Lung (tissue), 12 donors: ENCODE data around the gene NKAIN2. TPM values are rescaled to one million over a fixed set of nuclear protein-coding genes. Genes with fewer than 3 reads are reported as not detected.

Source experiments
- ATAC-seq: fragments of 200-7000 bp; cut with Tn5 transposase; one replicate; pipeline ENCODE4 v1.9.1; 2020; ENCODE audit warnings: moderate number of reproducible peaks; ENCODE audit not compliant: insufficient read depth, low FRiP score
- DNase-seq, 3 donors: peaks; one replicate each; pipeline ENCODE4 v3.0.0-alpha.2; 2013 to 2017
- H3K27ac ChIP-seq, 2 donors: one replicate each; pipeline ENCODE4 v1.5.1; 2013; ENCODE audit warnings: mild to moderate bottlenecking in 2 of 2, moderate library complexity in 2 of 2, control low read depth in 1 of 2, inconsistent platforms in 1 of 2, low read depth in 1 of 2, low read length in 1 of 2
- H3K27me3 ChIP-seq, 3 donors: one replicate each; pipeline ENCODE4 v1.5.1; 2013; ENCODE audit warnings: low read length in 2 of 3; ENCODE audit not compliant: control insufficient read depth in 3 of 3, insufficient read depth in 3 of 3
- H3K36me3 ChIP-seq, 4 donors: one replicate each; pipeline ENCODE4 v1.5.1; 2013; ENCODE audit warnings: low read length in 4 of 4, mild to moderate bottlenecking in 1 of 4, moderate library complexity in 1 of 4; ENCODE audit not compliant: control insufficient read depth in 4 of 4, insufficient read depth in 4 of 4
- H3K4me1 ChIP-seq, 5 donors: one replicate each; pipeline ENCODE4 v1.5.1; 2013; ENCODE audit warnings: low read length in 5 of 5, mild to moderate bottlenecking in 2 of 5, moderate library complexity in 1 of 5; ENCODE audit not compliant: control insufficient read depth in 5 of 5, insufficient read depth in 5 of 5
- H3K4me3 ChIP-seq: one replicate; pipeline ENCODE4 v1.5.1; 2013; ENCODE audit warnings: mild to moderate bottlenecking, control low read depth, moderate library complexity
- H3K9ac ChIP-seq, 2 donors: one replicate each; pipeline ENCODE4 v1.5.1; 2013; ENCODE audit warnings: low read length in 2 of 2, control low read depth in 1 of 2; ENCODE audit not compliant: insufficient read depth in 1 of 2
- H3K9me3 ChIP-seq, 4 donors: one replicate each; pipeline ENCODE4 v1.5.1; 2013; ENCODE audit warnings: low read length in 3 of 4, mild to moderate bottlenecking in 1 of 4, moderate library complexity in 1 of 4; ENCODE audit not compliant: control insufficient read depth in 4 of 4, insufficient read depth in 3 of 4
- WGBS, 2 donors: extraction: QIAGEN DNeasy Blood & Tissue Kit; methylation state at CpG; one replicate each; pipeline ENCODE4 v1.1.7; 2013; 5-methylcytosine and 5-hydroxymethylcytosine counted together
- polyA plus RNA-seq, 2 donors: library from polyadenylated mRNA; stranded (reverse); fragments of 200-250 nt; gene quantifications; one replicate each; pipeline ENCODE4 v1.2.1, GENCODE V29; 2013
- total RNA-seq, 2 donors: library from RNA; depleted of rRNA in 1 of 2; stranded (reverse); fragments of >200 nt in 1 of 2; gene quantifications; one replicate each; pipeline ENCODE4 v1.2.1, GENCODE V29; 2014 to 2021
- TF ChIP-seq, protein P1 (sequence below): IDR thresholded peaks from 2 replicates; pipeline ENCODE4 v1.5.1; 2012; ENCODE audit warnings: mild to moderate bottlenecking; ENCODE audit errors: control extremely low read depth, extremely low read depth
- donor health status: control.
- donor health status: control.
- donor health status: Bipolar disorder and iron deficiency.
- donor health status: healthy.
- donor health status: DM: yes; HTN: yes; CAD: no.

The NKAIN2 gene
- total and polyA plus RNA-seq, 4 donors, result 0.01 to 4.4 TPM; not detected in 2

DNA sequence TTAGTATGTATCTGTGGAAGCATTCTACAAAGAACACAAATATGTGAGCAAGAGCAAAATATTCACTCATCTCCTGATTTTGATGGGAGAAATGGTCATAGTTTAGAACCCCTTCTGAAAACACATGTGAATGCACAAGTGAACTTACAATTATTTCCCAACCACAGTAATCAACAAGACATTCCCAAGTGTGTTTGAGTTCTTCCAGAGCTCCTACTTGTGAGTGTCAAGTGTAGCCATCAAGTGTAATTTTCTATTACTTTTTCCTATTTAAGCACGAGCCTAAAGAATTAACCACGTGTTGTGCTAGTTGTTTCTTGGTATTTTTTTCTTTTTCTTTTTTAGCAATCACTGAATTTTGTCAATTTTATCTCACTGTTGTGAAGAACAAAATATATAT lies 402.3 kb downstream of the NKAIN2 start:
- no peak overlapping the region for H3K4me3 ChIP-seq
- peaks cover 0 to 4% (median 0%) of the 10 kb centered on the region in 4 donors for H3K9me3 ChIP-seq
- H3K9ac ChIP-seq, result no peak overlapping the region
- H3K36me3 ChIP-seq, result no peaks in the 10 kb centered on the region
- peak in 2 of 3 donors; percentile 51 to 72 for DNase-seq
- TF ChIP-seq, protein P1, sequence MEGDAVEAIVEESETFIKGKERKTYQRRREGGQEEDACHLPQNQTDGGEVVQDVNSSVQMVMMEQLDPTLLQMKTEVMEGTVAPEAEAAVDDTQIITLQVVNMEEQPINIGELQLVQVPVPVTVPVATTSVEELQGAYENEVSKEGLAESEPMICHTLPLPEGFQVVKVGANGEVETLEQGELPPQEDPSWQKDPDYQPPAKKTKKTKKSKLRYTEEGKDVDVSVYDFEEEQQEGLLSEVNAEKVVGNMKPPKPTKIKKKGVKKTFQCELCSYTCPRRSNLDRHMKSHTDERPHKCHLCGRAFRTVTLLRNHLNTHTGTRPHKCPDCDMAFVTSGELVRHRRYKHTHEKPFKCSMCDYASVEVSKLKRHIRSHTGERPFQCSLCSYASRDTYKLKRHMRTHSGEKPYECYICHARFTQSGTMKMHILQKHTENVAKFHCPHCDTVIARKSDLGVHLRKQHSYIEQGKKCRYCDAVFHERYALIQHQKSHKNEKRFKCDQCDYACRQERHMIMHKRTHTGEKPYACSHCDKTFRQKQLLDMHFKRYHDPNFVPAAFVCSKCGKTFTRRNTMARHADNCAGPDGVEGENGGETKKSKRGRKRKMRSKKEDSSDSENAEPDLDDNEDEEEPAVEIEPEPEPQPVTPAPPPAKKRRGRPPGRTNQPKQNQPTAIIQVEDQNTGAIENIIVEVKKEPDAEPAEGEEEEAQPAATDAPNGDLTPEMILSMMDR, result no peak
- H3K4me1 ChIP-seq, result peaks cover 0 to 4% (median 0%) of the 10 kb centered on the region in 5 donors
- H3K27ac ChIP-seq, result no peak overlapping the region
- no peaks in the 10 kb centered on the region for H3K27me3 ChIP-seq
- 48 to 76% methylated on average over 2 of the region's 2 CpGs for WGBS, 2 donors
- no peak for ATAC-seq

DNA sequence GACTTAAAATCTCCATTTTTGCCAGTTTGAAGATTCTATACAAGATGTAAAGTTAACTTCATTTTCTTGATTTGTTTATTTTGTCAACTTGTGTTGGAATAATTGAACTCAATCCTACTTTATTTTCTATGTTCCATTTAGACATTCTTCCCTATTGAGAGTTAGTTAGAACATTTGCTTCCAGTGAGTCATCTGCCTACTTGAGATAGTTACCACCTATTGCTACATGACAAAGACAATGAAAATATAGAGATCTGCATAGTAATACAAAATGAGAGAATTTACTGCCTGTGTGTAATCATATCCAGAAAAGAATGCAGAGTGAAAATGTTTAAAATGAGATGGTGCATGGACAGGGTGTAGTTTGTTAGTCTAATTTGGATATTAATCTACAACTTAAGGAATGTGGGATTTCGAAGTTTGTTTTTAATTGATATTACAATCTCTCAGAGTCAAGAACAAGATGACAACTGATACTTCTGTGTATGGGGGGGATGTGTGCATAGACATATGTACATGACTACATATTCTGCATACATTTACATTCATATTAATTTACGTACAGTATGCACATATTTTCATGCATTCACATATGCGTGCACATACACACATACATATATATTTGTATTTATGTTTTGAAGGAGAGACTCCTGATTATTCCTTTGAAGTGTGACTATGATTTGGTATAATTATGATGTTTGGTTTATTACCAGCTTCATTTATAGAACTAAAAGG lies 420.1 kb downstream of the NKAIN2 start:
- Histone ChIP-seq H3K4me3 (no peak overlapping the region), H3K27ac (no peak overlapping the region), H3K9me3 (no peaks in the 10 kb centered on the region), H3K27me3 (no peaks in the 10 kb centered on the region), H3K36me3 (no peaks in the 10 kb centered on the region), H3K9ac (no peak overlapping the region), H3K4me1 (peaks cover 0 to 7% (median 0%) of the 10 kb centered on the region in 5 donors)
- WGBS, 2 donors, result 89 to 94% methylated on average over 3 of the region's 3 CpGs
- ATAC-seq, result no peak
- TF ChIP-seq, protein P1, result no peak
- DNase-seq, result no peak

DNA sequence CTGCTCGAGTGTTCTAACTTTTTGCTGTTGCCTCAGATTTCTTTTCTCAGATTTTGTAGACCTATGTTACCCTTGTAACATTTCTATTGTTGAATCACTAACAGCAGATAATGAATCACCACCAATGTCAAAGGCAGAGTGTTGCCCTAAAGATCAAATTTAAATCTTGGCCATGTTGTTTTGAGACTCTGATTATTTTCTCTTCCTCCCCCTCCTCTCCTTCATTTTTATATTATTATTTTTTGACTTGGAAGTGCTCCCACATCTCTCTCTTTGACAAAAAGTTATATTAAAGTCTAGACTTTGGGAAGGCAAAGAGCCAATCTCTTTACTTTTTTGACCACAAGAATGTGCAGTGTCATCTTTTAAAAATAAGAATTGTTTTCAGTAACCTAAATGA lies 422.7 kb downstream of the NKAIN2 start:
- ATAC-seq (no peak), DNase-seq (peak in 2 of 3 donors; percentile 25 to 30)
- TF ChIP-seq, protein P1, result no peak
- peaks cover 0 to 5% (median 1%) of the 10 kb centered on the region in 4 donors for H3K9me3 ChIP-seq
- no peaks in the 10 kb centered on the region for H3K36me3 ChIP-seq
- 45 to 80% methylated on average over 1 of the region's 1 CpG for WGBS, 2 donors
- no peak overlapping the region for H3K27ac ChIP-seq
- H3K27me3 ChIP-seq, result no peaks in the 10 kb centered on the region
- H3K4me3 ChIP-seq, result no peak overlapping the region
- H3K4me1 ChIP-seq, result peaks cover 0 to 7% (median 0%) of the 10 kb centered on the region in 5 donors
- peak overlapping the region in 1 of 2 donors; percentile 19 for H3K9ac ChIP-seq
